GM19467 (cell line): Measurements from ENCODE around the gene DAB2.
"Not testable (repeated sequence)": the region's sequence is repeated elsewhere in the genome, so short reads cannot be mapped to it uniquely, and the experiment has no call there.

ENCODE experiments used
- ATAC-seq: cut with Tn5 transposase; IDR thresholded peaks from one replicate; pipeline ENCODE4 v1.9.1; 2021; ENCODE audit warnings: mild to moderate bottlenecking, moderate library complexity; ENCODE audit not compliant: unreplicated experiment

DAB2 gene

GRCh38 chr5:39352951-39353350 is 71.8 kb downstream of the DAB2 start:
- no peak for ATAC-seq

GRCh38 chr5:39352170-39352569 is 72.6 kb downstream of the DAB2 start:
- ATAC-seq: no peak

DNA sequence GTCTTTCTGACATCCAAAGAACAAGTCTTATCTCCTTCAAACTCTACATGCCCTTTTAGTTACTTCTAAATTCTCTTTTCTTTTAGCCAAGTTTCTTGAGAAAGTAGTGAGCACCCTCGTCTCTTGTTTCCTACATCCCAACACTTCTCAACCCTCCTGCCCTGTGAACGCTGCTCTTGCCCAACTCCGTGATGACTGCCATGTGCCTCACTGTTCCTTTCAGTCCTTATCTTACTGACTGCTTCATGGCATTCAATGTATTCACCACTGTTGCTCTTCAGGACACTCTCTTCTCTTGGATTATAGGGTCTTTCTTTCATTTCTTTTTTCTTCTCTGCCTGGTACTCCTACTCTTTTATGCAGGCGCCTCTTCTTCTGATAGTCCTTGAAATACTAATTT is 75.3 kb downstream of the DAB2 start:
- ATAC-seq: no peak

DNA sequence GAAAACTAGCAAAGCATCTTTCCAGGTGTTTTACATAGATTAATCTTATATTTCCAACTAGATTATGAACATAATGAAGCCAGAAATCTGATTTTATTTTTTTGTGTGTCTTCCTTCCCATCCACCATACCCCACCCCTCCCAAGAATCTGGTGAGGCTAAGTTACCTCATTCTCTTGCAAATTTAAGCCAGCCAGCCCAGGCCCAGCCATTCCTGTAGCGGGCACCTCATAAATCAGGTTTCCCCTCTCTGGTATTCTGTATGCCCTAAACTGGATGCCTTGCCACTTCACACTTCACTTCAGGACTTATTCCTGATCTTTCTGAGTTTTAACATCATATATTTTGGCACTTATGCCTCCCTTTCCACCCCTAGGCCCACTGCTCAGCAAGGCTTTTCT is 82.3 kb downstream of the DAB2 start:
- ATAC-seq: no peak

DNA sequence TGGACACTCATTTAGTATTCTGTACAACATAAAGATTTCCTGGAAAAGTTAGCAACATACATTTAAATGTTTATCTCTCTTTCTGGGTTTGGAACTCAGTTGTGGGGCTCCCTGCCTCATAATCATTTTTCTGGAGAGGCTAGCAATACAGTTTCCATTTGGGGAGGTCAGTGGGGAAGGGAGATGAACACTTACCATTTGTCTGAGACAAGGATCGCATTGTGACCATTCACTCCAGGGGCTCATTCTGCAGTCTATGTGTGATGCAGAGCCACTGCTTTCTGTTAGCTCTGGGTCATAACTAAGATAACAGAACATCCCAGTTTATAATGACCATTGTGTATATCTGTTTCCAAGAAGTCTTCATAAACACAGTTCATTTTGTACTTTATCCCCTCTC is 82.9 kb downstream of the DAB2 start:
- ATAC-seq: no peak

DNA sequence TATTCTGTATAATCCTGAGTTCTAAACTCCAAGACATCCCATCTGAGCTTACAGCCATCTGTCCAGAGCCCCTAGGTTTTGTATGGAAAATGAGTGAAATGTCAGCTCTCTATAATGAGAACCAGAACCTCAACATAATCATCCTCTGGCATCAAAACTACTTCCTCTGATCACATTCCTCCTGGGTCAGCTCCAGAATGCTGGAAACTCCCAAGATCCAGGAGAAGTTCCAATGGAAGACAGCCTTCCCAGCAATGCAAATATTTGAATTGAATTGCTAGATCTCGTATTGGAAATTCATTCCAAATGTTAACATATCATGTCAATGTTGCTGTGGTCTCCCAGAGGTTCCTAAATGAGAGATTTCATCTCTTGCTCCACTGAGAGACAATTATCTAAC is 84.3 kb downstream of the DAB2 start:
- ATAC-seq: no peak

GRCh38 chr5:39337252-39337915 is 87.4 kb downstream of the DAB2 start:
- no peak for ATAC-seq

DNA sequence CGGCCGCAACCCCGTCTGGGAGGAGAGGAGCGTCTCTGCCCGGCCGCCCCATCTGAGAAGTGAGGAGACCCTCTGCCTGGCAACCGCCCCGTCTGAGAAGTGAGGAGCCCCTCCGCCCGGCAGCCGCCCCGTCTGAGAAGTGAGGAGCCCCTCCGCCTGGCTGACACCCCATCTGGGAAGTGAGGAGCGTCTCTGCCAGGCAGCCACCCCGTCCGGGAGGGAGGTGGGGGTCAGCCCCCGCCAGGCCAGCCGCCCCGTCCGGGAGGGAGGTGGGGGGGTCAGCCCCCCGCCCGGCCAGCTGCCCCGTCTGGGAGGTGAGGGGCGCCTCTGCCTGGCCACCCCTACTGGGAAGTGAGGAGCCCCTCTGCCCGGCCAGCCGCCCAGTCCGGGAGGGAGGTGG is 90.5 kb downstream of the DAB2 start:
- not testable (repeated sequence) for ATAC-seq

- ATAC-seq: no peak
Measured at GRCh38 chr5:39333104-39333503, 91.7 kb downstream of the DAB2 start.

- ATAC-seq: no peak
Measured at GRCh38 chr5:39331861-39332381, 92.9 kb downstream of the DAB2 start.

GRCh38 chr5:39328731-39329130 is 96.0 kb downstream of the DAB2 start:
- ATAC-seq: no peak

DNA sequence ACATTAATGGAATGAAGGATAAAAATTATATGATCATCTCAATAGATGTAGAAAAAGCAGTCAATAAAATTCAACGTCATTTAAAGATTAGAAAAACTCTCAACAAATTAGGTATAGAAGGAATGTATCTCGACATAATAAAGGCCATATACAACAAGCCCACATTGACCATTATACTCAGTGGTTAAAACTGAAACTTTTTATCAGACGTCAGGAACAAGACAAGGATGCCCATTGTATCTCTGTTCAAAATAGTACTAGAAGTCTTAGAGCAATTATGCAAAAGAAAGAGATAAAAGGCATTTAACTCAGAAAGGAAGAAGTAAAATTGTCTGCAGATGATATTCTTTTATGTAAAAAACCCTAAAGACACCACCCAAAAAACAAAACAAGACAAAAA is 101.2 kb downstream of the DAB2 start:
- no peak for ATAC-seq
